ENCODE data around the gene SH2D1B.

The SH2D1B gene

DNA sequence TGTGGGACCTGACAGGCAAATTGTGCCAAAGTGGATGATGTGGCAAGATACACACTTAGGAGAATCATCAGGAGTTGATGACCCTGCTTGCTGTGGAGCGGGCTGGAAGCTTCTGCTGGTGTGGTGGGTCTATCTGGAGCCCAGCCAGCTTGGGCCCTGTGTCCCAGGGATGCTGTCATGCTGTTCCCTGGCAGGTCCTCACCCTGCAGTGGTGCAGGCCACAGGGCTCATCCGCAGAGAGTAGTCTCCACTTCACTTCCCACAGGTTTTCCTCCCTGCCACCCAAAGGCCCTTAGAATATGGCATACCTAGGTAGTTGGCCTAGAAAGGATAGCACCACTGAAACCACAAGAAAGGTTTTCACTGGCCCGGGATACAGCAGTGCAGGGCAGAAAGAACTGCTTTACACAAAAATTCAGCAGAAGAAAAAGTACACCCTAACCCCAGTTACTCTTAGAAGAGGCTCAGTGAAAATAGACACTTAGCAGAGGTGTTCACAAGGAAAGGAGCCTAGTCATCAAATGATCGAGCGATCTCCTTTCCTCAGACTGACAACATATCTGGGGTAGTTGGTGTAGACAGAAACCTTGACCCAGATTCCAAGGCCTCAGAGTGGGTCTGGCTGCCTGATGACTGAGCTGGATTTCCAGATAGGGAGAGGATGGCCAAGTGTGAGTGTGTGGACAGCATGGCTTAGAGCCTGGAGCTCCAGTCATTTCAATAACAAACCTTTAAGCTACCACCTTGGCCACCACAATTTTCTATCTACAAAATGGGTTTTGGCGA is 31.7 kb downstream of the SH2D1B start:
- no peak for DNase-seq

DNA sequence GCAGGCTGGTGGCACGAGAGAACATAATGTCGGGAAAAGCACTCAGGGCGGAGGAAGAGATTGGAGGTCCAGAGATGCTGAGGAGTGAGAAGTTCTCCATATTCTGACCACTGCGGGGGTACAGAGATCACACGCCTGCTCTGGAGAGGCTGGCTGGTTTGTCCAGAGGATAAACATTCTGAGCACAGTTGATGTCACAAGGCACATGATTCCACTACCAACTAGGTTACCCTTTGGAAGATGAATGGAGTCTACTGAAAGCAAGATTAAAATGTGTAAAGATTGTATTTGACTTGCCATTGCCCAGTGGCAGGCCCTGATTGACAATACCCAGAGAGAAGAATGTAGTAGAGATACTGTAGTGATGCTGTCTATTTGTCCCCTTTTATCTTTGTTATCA is 35.2 kb downstream of the SH2D1B start, which contains the start of gene SPATA46:
TSS of gene SPATA46 (minus strand) at position 164 of the 400 bp plus-strand sequence. CDS start at position 100, 64 bp downstream.
- DNase-seq, result no peak

DNA sequence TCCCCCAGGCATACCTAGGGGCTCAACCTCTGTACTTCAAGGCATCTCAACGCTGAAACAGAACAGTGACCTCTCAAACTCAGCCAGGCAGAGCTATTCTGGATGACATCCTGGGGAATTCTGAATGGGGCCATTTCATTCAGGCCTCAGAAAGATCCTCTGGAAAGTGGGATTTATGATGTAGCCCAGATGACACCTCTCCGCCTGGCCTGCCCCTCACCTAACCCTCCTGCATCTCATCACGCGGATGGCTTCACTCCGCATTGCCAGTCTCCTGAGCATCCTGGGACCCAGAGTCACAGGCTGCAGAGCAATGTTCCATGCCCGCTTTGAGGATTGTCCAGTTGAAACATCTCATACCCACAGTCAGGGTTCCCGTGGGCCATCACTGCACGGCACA is 36.5 kb downstream of the SH2D1B start:
- no peak for DNase-seq

DNA sequence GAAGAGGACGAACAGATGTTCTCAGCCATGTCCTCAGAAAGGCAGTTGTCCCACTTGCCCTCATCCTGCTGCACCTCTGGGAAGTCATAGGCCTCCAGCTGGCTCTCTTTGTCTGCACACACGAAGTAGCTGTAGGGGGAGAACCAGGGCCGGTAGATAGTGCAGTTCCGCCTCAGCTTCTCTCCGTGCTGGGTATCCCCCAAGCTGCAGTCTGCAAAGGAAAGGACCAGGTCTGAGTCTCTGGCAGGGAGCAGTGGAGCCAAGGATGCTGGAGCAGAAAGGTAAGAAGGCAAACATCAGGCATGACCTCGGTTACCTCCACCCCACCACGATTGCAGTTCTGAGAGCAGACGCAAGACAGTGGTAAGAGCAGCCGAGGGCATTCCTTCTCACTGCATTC is 37.5 kb downstream of the SH2D1B start:
- DNase-seq, result no peak

DNA sequence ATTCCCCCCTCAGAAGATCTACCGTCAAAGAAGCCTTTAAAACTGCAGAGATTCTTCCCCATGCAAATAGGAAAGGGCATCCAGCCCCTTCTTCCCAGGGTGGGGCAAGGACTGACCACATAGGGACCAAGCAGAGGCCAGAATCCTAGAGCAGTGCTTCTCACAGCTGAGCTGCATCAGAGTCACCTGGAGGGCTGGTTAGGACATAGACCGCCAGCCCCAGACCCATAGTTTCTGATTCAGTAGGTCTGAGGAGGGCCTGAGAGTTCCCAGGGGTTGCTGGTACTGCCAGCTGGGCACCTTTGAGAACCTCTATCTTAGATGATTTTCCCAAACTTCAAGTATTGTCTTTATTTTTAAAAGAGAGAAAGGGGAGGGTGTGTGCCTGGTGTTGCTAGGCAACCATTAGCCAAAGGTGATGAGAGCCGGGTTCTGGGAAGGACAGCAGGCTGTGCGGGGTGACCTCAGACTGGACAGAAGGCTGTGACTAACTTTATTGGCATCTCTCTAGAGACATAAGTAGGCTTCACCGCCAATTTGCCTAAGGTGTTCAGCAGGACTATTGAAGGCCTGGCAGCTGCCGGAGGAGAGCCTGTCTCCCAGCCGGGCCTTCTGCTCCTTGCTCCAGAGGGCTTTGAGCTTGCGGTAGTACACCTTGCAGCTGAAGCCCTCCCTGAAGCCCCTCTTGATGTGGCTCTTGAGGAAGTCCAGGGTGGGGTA is 38.2 kb downstream of the SH2D1B start:
- no peak for DNase-seq

DNA sequence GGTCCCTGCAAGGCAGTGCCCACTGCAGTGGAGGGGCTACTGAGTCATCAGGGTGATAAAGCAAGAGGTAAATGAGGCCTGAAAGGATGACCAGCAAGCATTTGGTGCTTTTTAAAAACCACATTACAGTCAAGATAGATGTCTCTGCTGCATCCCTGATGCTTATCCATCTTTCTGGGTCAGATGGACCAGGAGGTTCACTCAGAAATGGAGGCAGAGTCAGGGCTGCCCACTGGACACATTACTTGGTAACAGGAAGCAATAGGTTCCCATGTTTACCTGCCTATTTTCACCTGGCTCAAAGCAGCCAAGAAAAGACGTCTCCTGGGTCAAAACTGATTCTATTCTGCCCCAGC is 38.9 kb downstream of the SH2D1B start:
- DNase-seq, result no peak

DNA sequence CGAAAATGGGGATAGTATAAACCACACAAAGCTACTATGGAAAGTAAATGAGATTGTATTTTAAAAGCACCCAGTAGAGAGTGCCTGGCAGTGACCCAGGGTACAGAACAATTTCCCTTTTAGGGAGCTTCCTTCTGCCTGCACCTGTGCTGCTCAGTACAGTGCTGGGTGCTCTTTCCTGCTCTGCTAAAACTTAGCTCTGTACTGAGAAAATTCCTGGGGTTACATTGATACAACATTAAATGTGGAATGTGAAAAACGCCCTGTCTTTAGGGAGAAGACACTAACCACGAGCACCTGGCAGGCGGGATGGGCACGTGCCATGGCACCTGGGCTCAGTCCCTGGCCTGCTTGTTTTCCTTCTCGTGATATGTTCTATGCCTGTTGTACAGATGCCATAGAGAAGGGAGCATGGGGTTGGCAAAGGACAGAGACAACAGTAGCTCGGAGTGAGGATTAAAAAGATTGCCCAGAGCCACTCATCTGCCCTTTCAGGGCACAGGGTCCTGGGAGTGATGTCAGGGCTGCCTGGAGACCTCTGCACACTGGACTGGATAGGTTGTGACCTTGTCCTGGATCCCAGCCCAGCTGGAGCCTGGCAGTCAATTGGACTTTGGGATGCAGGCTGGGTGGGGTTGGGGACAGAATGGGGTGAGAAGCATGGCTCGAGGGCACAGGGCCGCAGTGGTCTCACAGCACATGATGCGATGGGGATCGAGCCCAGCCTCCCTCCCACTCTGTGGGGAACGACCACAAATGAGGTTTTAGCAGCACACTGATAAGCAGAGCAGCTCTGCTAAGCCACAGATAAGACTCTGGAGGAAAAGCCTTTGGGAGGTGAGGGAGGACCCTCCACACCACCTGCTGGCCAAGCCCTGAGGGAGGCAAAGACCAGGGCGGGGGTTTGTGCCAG is 39.5 kb downstream of the SH2D1B start:
- no peak for DNase-seq

DNA sequence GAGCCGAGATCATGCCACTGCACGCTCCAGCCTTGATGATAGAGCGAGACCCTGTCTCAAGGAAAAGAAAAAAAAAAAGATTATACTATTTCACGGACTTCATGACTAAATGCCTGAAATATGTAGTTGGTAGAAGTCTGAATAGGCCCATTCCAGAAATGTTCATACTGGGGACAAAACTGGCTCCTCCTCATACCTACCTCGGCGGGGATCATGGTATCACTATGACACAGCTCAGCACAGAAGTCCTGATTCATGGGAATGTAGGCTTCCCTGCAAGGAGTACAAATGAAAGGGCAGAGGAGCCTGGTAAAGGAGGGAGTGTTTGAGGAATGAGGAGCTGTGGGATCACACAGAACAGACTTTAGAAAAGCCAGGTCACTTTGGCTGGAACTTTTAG is 40.3 kb downstream of the SH2D1B start:
- no peak for DNase-seq

DNA sequence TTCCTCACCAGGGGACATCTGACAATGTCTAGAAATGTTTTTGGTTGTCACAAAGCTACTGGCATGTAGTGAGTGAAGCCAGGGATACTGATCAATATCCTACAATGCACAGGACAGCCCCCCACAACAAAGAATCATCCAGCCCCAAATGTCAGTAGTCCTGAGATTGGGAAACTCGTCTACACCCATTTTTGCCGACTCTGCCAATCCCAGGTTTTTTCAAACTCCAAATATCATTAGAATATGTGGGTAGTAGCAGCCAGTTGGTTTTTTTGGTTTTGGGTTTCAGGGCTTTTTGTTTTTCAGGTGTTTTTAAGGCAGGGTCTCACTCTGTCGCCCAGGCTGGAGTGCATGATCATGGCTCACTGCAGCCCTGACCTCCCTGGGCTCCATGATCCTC is 41.2 kb downstream of the SH2D1B start:
- DNase-seq, result no peak

DNA sequence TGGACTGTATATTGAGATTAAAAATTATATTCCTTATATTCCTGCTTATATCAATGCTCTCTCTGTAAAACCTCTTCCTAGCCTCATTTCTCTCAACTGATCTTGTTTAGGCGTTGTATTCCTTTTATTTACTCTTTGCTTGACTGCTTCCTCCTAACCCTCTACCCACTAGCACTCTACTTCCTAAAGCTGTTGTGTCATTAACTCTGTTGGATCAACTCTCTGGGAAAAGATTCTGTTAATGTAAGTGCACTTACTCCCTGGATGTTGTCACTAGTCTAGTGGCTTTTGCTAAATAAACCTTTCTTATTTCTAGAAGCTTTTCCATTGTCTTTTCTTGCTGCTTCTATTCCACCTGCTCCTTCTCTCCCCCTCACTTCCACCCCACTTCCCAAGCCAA is 41.8 kb downstream of the SH2D1B start:
- no peak for DNase-seq

DNA sequence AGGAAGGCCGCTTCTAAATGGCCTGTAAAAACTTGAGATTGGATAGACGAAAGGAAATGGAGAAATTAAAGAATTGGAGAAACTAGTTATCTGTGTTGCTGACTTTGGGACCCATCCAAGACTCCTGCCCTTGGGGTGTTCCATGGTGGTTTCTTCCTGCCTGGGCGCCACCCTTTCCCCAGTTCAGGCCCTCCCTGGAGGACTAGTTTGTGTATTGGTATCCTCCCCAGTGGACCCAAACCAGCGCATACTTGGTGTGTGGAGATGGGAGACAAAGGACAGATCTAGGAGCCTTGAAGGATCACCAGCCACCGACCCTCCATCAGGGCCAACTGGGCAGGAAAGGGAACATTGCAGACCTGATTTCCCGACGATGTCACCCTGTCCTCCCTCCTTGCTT is 42.4 kb downstream of the SH2D1B start:
- DNase-seq, result no peak

DNA sequence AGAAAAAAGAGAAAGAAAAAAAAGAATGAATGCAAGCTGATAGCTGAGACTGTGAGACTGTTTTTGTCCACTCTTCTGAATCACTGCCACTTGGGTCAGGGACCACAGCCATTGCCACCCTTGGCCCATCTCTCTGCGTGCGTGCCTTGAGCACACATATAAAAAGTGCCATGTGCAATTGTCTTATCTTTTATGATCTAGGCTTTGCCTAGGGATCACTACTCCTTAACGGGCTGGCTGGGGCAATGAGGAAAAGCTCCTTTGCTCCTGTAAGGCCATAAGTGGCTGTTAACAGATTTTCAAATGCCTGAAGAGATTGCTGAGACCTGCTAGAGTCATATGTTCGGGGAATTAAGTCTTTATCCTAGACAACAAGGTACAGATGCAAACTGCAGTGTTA is 43.5 kb downstream of the SH2D1B start:
- DNase-seq, result no peak

DNA sequence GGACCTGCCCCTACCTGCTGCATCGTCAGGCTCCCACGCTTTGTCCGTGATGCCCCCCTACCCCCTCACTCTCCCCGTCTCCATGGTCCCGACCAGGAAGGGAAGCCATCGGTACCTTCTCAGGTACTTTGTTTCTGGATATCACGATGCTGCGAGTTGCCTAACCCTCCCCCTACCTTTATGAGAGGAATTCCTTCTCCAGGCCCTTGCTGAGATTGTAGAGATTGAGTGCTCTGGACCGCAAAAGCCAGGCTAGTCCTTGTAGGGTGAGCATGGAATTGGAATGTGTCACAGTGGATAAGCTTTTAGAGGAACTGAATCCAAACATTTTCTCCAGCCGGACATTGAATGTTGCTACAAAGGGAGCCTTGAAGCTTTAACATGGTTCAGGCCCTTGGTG is 44.2 kb downstream of the SH2D1B start:
- no peak for DNase-seq

DNA sequence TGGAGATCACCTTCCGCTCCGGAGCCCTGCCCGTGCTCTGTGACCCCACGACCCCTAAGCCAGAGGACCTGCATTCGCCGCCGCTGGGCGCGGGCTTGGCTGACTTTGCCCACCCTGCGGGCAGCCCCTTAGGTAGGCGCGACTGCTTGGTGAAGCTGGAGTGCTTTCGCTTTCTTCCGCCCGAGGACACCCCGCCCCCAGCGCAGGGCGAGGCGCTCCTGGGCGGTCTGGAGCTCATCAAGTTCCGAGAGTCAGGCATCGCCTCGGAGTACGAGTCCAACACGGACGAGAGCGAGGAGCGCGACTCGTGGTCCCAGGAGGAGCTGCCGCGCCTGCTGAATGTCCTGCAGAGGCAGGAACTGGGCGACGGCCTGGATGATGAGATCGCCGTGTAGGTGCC is 44.9 kb downstream of the SH2D1B start:
- DNase-seq, result no peak

DNA sequence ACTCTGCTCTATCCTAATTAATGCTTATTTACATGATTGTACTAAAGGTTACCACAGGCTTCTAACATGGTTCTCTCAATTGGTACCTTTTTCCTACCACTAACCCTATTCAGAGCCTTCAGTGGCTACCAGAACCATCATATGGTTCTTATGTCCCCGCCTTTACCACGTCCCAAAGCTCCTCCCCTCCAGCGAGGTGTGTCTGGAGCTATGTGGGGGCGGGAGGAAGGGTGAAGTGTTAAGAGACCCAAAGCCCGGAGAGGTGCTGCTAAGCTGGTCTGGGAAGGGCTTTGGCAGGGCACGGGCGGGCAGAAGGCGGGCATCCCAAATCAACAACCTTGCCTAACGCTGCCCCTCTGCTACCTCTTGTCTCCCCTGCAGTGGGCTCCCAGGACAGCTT is 45.3 kb downstream of the SH2D1B start:
- no peak for DNase-seq

DNA sequence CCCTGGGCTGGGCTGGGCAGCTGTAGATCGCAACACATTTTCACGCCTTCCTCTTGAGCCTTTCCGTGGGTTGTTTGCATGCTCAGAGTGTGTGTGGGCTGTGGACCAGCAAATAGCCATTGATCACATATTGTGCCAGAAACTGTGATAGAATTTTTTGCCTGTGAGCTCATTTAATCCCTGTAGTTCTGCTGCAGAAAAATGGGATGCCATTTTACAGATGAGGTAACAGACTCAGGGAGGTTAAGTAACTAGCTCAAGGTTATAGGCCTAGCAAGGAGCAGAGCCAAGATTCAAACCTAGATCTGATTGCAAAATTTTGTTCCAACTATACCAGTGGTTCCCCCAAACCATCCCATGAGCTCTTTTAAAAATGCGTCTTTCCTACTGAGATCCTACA is 45.8 kb downstream of the SH2D1B start:
- no peak for DNase-seq

DNA sequence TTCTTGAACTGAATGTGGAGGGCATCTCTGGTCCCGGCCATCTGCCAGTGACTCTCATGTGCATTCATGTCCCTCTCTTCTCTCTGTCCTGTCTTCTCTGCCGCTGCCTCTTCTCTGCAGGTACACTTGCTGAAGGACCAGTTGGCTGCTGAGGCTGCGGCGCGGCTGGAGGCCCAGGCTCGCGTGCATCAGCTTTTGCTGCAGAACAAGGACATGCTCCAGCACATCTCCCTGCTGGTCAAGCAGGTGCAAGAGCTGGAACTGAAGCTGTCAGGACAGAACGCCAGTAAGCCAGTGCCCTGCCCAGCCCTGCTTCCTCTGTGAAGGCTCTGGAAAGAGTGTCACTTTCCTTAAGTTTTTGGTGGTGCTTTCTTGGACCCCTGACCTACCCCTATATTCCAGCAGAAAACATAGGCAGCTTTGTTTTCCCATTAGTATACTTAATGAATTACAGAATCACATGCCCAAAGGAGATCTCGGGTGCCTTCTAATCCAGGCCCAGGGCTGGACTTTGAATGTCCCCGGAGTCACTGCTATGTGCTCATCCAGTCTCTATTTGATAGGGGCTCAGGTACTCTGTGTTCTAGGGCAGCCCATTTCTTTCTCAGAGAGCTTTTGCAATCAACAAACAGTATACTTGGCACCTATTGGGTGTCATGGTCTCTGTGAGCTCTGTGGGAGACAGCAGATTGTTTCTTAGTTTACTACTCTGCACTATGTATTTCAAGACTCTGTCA is 46.5 kb downstream of the SH2D1B start:
- no peak for DNase-seq

DNA sequence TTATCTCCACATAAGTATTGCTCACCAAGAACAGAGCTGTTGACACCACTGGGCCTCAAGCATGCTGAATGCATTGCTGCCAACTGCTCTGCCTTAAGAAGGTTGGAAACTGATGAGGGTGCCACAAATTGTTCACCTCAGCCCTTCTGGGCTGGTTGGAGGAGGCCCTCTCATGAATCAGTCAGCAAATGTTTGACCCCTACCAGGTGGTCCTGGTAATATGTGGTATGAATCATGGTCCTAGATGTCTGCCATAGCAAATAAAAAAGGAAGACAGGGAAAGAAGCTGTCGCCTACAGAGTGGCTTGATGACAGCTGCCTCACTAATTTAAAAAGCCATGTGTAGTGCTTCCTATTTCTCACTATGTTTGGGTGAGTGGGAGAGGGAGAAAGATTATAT is 47.4 kb downstream of the SH2D1B start:
- no peak for DNase-seq

DNA sequence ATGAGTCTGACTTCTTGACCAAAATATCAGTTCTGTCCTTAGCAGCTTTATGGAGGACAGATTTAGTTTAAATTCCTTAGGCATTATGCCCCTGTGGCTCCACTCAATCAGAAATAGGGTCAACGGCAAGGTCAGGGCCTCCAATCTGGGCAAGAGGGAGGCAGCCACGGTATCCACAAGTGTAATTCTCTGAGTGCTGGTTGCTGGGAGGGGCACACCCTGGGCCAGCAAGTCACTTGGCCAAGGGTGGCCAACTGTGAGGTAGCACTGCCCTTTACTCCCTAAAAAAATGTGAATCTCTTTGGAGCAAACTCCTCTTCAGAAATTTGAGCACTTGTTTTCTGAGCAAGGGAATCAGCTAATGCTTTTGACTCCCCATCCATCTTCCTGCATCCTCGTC is 48.1 kb downstream of the SH2D1B start:
- no peak for DNase-seq

DNA sequence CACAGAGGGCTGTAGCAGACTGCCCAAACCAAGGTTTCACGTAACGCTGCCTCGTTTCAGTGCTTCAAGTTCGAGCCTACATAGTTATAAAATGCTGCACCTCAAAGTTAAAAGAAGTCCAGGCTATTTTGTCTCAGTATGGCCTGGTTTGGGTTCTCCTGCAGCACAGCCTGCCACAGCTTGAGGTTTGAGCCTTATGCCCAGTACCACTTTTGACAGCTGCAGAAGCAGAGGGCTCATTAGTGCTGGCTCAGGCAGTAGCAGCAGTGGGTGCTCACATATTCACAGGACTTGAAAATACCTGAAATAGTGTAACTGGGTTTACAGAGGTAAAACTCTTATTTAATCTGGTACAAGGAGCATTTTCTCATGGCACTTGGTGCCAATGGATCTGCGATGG is 50.6 kb downstream of the SH2D1B start:
- no peak for DNase-seq

DNA sequence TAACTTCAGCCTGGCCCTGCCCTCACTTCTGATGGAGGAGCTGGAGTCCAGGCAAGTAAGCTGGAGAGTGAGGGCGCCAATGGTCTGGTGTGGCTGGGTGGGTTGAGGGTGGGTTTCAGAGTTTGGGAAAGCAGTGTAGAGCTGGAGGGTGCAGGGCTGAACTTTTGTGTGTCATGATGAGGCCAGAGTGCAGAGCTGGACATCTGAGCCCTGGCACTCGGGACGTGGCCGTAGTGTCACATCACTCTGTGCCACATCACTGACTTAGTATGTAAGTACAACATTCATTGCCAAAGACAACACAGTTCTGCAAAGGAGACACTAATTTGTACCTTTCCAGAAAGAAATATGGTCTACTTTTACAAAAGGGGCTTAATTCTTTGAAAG is 51.1 kb downstream of the SH2D1B start:
- no peak for DNase-seq

DNA sequence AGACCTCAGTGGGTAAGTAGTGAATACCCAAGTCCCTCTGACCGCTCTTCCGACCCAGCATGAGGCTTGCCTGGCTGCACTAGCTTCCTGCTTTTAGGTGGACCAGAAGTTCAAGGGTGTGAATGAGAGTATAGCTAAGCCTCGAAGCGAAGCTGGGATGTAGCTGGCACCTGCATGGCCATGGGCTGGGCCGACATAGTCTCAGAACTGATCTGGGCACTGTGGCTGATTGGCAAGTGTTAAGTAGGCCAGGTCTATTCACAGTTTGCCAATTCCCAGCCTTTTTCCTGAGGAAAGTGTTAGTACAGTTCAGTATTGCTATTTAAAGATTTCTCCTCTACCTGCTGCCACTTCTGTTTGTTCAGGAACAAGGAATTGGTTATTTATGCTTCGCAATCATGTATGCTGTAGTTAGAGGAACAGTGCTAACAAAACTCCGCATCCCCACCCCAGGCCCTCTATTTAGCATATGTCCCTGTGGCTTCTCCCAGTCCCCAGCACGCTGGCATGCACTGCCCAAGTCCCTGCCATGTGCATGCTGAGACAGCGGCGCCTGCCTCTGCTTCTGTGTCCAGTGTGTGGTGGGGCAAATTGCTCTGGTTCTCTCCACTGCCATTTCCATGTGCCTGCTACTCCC is 51.6 kb downstream of the SH2D1B start:
- no peak for DNase-seq

Measured in activated CD4-positive, alpha-beta T cell treated with anti-CD3 and anti-CD28 coated beads, Interleukin-2, amount 50 U/mL, for 48 hours (primary cell).